Activated CD8-positive, alpha-beta memory T cell treated with anti-CD3 and anti-CD28 coated beads for 36 hours (primary cell): ENCODE measurements around the gene MYO5B. TPM values are rescaled to one million over a fixed set of nuclear protein-coding genes. Genes with fewer than 3 reads are reported as not detected.

Experiments
- CTCF ChIA-PET: fragments of 350-600 bp; sonication (Branson Sonifier 250); formaldehyde crosslinking; loops from one replicate; lab custom pipeline; 2021; ENCODE audit warnings: antibody characterized with exemption; lab: Charles Lee
- POLR2A ChIA-PET: fragments of 350-600 bp; sonication (Branson Sonifier 250); formaldehyde crosslinking; loops from one replicate; lab custom pipeline; 2021; ENCODE audit warnings: antibody characterized with exemption; lab: Charles Lee
- total RNA-seq, 2 experiments: library from RNA; stranded (reverse); gene quantifications; one replicate each; pipeline ENCODE4 v1.2.3, GENCODE V29; 2021

MYO5B gene
- total RNA-seq, 2 experiments from 2014 or later = not detected

DNA sequence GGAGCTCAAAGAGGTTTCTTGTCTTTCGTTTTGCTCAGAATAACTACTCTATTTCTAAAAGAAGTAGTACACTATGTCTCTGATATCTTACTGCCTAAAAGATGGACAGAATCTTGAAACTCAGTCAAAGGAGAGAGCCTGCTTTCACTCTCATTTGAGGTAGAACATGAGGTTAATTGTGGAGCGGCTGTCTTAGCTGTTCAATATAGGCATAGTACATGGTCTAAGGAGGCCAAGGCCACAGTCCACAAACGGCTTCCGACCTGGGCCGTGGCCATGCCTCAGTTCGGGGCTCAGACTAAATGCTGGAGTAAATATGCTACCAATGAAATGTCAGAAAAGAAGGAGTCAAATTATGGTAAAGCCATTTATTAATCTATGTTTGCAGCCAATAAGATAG lies 195.8 kb downstream of the MYO5B start:
- CTCF ChIA-PET = no interaction called here
- POLR2A ChIA-PET = no interaction called here

DNA sequence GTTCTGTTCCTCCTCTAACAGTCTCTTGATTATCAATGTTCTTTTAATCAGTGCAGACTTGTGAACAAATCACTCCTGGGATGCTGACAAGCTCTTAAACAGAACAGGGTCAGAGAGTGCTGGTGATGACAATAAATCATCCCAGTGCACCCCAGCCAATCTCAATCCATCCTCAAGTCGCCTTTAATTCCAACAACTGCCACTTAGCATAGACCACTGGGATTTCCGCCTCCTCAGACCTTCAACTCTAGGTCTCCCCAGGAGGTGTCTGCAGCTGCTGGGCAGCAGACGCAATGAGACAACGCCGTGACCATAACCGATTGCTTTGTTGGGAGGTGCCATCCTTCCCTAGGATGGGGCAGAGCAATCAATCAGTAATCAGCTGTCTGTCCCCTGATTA lies 197.4 kb downstream of the MYO5B start:
- CTCF ChIA-PET = no interaction called here

DNA sequence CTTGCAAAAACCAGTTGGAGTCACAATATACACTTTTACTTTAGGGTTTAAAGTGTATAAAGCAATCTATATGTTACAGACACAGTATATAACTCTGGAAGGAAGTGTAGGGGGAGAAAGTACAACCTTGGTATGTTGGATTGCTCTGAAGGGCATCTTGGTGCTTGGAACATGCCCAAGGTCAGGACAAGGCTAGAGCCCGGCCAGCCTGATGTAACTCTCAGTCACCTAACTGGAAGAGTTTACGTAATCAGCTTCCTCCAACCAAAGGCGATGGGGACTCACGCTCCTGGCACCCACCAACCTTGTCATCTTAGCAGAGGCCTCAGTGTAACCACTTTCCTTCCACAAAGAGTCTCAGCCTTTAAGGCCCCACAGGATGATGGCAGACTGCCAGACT lies 200.5 kb downstream of the MYO5B start:
- POLR2A ChIA-PET = no interaction called here
- CTCF ChIA-PET = no interaction called here

More for the DNA sequence above, 197.4 kb downstream of the MYO5B start:
- POLR2A ChIA-PET = no interaction called here

DNA sequence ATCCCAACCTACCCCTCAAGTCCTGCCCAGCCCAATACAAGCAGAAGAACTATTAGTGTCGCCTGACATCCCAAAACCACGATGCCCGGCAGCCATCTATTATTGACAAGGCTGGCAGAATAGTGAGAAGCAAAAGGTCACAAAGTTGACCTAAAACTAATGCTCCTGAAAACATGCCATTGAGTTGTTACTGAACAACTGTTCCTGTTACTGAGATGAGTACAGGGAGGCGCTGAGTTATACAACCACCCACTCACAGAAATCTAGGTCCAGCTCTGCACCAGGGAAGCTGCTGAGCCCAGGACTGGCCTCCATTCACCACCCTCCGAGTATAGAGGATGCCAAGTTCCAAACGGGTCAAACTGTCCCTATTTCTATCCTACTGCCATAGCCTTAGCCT lies 201.6 kb downstream of the MYO5B start:
- ChIA-PET CTCF (no interaction called here), POLR2A (no interaction called here)

DNA sequence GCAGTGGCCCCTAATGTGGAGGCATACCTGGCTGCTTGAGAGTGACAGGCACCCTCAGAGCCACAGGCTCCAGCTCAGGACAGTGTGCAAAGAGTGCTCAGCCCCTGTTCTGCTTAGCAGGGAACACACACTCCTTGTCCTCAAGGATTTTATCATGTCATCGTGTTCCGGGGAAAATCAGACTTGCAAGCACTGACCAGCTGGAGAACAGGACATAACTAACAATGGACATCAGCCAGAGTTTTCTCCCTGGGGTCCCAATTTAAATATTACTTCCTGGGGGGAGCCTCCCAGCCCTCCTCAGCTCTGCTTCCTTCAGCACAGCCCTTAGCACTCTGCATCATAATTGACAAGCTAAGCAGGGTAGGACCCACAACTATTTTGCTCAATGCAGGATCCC lies 206.2 kb downstream of the MYO5B start:
- POLR2A ChIA-PET = no interaction called here
- CTCF ChIA-PET = no interaction called here

DNA sequence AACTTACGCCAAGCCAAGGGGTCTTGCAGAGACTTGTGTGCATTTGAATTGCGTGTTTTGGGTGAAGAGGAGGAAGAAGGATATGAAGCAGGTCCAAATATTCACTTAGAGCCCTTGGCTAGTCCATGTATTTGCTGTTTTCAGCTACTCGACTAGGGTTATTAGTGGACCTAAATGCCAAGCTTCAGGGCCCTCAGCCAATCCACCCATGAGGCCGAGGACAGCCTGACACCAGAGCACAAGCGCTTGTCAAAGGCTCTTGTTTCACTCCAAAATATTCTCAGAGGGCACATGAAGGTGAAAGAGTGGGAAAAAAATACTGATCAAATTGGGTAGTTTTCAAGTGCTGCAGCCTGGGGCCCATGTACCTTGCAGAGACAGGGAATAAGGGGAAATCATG lies 206.8 kb downstream of the MYO5B start:
- CTCF ChIA-PET = no interaction called here
- POLR2A ChIA-PET = no interaction called here

DNA sequence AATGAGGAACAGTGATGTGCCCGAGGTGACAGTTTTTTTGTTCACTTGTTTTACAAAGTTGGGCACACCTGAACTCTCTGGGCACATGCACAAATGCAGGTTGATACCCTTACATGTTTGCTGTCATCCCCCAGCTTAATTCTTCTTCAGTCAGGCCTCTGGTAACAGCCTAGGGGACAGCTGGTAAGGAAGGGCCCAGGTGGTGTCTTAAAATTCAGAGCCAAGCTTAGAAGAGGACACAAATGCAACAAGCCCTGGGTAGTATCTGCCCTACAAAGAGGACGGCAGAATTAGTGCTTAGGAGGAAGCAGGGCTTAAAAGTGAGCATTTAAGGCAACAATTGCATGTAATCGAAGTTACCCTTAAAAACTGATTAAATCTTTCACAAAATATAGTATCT lies 209.7 kb downstream of the MYO5B start:
- ChIA-PET POLR2A (no interaction called here), CTCF (no interaction called here)

DNA sequence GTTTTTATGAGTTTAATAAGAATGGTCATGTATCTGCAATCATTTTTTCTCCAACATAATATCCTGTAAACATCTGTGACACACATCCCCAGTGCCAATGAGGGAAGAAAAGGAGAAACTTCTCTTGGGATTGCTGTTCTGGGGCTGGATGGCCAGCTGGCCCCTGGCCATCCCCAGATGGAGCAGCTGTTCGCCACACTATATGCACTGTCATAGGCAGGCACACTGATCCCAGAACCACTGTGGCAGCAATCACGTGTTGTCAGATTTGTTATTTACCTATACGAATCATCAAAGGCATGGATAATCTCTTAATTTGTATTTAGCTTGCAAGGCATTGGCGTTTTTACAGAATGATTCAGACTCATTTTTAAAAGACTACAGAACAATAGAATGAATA lies 214.1 kb downstream of the MYO5B start:
- POLR2A ChIA-PET = no interaction called here
- CTCF ChIA-PET = no interaction called here

DNA sequence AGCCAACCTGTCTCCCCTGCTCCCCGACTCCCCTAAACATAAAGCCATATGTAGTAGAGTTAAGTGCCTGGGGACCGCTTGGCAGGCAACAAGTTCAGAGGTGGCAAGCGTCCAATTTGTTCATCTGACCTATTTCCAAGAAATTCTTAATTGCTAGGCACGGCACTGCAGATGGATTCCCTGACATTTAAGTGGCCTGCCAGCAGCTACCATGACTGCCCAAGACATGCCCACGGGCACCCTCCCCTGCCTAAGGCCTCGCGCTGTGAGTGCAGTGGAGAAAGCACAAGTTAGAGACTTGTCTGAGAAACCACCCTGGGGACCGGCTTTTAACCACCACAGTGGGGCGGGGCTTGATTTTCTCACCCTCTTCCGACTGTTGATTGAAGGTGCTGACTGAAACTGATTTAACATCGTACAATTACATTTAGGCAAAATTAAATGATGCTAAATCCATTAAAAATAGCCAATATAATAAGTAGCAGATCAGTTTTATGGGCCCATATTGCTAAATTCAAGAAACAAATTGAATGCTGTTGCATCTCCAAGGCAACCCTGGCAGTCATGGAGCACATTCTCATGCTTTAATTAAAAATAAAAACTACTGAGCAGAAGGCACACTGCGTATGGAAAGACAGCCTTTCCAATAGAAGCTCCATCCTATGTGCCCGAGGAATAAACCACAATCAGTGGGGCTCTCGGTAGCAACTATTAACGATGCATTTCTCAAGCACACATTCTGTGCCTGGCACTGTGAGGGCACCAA lies 218.0 kb downstream of the MYO5B start:
- POLR2A ChIA-PET = no interaction called here
- CTCF ChIA-PET = no interaction called here

DNA sequence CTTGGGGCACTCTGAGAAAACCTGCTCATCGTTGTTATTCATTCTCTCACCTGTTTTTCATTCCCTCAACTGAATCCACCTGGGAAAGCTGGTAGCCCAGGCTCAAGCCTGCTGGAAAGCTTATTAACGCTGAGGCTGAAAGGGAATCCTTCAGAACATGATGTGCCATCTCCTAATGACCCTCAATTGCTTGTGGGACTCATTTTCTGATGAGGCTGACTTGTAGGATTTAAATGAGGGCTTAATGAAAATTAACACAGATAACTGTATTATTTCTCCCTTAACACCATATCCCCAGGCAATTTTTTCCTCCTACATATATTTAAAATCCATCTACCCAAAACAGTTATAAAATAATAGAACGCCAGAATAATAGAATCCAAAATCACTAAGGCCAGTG lies 218.9 kb downstream of the MYO5B start:
- POLR2A ChIA-PET = no interaction called here
- CTCF ChIA-PET = no interaction called here

DNA sequence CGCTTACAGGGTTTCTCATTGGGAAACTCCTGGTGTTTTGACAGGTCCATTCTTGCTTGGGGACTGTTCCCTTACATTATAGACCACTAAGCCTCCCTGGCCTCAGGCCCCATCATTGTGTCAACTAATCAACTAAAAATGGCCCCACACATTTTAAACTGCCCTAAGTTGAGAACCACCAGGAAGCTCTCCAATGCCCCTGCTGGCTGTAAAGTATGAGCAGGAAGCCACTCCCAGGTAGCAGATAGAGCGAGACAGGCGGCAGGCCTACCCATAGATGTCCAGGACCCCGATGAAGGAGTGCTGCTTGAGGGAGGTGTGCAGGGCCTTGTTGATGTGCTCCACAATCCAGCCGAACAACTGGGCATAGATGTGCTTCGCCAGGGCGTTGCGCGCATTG lies 220.9 kb downstream of the MYO5B start:
- ChIA-PET POLR2A (no interaction called here), CTCF (no interaction called here)

DNA sequence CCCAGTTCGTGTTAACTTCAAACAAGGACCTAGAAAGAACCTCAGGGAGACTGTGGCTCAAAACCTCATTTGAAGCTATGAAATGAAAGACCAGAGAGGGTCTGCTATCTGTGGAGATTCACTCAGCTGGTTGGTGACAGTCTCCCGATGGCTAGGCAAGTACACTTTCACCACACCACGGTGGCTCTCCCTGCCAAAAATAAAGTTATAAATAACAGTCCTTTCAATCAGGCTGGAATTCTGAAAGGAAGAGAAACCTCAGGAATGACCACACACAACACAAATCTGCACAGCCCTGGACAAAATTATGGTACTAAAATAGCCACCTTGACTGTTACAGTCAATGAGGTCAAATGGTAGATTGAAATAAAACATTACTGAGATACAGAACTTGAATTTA lies 221.4 kb downstream of the MYO5B start:
- ChIA-PET POLR2A (no interaction called here), CTCF (no interaction called here)

DNA sequence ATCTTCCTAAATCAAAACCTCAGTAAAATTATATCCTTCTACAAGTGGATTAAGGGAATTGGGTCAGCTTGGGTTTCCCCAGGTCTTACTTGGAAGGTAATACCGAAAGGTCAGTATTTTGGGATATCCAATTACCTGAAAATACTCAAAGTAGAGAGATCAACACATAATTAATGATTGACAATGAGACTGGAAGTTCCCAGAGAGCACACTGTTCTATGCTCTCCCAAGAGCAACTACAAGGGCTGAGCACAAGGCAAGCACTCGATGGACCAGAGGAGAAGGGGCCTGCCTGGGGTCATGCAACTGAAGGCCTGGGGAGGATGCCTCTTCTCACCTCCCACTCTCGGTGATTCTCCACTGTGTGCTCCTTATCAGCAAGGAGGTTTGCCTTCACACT lies 222.4 kb downstream of the MYO5B start:
- POLR2A ChIA-PET = no interaction called here
- CTCF ChIA-PET = no interaction called here

DNA sequence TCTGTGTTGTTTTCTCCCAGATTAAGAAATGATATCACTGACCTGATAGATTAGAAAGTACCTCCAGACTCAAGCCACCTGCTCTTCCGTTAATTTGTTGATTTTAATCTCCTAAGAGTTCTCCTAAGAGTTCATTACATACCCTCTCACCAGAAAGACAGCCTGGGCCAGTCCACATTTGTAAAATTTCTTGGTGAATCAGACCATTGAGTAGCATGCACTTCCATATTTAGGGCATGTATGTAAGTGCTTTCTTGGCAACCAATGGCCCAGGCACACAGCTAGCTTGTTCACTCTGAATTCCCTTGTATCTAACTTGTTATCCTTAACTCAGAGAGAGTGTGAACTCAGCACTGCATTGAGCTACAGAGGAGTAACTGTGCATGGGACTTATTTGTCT lies 223.5 kb downstream of the MYO5B start:
- POLR2A ChIA-PET = no interaction called here
- CTCF ChIA-PET = no interaction called here

DNA sequence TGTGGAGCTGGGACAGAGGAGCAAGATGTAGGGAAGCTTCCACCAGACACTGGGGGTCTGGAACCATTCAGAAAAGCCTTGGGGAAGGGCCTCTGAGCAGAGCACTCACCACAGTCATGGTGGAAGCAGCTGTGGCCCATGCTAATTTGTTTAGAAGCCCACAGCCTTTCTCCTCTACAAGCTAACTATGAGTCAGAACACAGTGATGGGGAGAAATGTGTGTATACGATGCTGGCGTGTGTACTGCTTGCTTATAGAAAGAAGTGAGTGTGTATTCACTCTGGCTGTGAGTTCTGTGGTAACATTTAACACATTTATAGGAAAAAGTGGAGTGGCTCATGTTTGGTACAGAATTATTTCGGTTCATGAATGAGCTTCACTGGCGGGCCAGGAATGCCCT lies 224.6 kb downstream of the MYO5B start:
- POLR2A ChIA-PET = no interaction called here
- CTCF ChIA-PET = no interaction called here

DNA sequence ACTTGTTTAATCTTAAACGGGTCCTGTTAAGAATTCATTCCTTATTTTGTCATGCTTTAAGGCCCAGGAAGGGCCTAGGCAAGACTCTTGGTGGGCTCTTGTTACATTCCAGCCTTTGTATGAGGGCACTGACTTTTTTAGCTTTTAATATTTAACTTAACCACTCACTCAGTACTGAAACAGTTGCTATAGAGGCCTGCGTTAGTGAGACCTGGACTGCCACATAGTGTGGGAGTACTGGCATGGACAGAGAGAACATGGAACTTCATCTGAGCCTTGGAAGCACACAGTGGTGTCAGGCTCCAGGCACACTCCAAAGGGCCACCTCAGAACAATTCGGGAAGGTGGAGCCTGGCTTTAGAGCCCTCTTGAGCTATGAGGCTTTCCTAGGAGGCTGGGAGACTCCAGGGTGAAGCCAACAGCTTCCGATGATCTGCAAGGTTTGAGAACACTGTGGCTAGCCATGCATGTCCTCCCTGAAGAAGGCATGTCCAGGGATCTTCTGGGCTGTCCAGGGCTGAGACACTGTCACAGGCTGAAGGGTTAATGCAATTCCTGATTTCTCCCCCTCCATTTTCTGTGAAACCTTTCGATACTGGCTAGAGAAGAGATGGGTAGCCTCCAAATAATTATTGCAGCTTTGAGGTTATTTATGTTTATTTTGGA lies 226.2 kb downstream of the MYO5B start:
- ChIA-PET CTCF (no interaction called here), POLR2A (no interaction called here)

DNA sequence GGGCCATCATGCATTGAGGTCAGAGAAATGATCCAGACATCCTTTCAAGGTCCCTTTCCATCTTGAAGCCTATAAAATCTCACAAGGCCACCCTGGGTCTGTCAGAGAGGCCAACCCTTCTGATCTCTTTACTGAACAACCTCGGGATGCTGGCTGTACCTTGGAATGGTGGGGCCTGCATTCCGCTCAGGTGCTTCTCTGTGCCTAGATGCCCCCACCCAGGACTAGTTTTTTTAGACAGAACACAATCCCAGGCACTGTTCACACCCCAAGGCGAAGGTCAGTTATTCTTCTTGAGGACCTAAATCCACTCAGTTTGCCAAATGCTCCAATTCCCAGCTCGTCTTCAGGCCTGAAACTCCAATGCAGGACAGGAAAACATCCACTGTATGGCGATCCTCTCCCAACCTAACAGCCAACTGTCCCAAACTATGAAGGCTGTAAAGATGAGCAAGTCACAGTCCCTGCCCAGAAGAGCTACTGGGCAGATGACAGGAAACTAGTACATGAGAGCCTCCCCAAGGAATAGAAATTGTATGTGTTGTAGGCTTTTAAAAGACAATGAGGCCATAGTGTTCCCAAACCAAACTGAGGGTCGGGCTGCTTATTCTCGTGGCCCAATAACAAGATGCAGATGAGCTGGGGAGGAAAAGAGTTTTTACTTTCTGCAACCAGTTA lies 227.2 kb downstream of the MYO5B start:
- CTCF ChIA-PET = no interaction called here
- POLR2A ChIA-PET = no interaction called here

DNA sequence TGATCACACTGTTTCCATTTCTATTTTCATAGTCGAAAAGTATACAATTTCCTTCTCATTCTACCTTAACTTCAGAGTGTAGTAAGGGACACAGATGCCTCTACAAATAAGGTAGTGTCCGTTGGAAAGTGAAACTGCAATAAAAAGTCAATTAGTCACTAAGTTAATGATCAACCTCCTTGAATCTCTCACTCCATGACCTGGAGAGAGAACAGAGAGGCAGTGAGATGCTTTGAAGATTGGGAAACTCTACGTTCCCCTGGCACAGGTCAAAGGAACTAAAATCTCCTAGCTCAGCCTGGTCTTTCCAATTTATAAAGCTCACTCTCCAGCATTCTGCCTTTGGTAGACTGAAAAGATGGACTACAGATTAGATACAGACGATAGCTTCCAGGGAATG lies 227.8 kb downstream of the MYO5B start:
- CTCF ChIA-PET = no interaction called here
- POLR2A ChIA-PET = no interaction called here

DNA sequence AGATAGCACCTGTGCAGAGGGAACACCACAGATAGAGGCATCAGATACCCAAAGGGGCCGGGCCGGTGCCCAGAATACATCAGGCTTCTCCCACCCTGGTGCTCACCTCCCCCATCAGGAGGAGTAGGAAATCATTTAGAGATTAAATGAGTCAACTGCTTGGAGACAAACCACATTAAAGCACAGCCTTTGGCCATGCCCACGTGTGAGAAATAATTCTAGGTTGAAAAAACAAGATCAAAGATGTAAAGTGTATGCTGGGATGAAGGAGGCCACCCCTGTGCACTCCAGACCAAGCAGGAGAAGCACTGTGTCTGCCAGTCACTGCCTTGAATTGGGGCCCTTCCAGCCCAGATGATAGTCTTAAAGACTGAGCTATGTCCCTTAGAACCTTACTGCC lies 228.9 kb downstream of the MYO5B start:
- POLR2A ChIA-PET = no interaction called here

DNA sequence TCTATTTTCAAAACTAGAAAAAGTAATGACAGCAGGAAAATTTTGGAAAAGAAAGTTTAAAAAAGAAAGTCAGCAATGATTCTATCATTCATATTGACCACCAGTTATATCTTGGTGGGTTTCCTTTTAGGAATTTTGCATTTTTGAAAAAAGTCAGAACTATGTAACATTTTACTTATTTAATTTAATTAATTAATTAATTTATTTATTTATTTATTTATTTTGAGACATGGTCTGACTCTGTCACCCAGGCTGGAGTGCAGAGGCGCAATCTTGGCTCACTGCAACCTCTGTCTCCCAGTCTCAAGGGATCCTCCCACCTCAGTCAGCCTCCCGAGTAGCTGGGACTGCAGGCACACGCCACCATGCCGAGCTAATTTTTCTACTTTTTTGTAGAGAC lies 231.7 kb downstream of the MYO5B start:
- CTCF ChIA-PET = no interaction called here
- POLR2A ChIA-PET = no interaction called here

More for the DNA sequence above, 228.9 kb downstream of the MYO5B start:
- CTCF ChIA-PET = no interaction called here

DNA sequence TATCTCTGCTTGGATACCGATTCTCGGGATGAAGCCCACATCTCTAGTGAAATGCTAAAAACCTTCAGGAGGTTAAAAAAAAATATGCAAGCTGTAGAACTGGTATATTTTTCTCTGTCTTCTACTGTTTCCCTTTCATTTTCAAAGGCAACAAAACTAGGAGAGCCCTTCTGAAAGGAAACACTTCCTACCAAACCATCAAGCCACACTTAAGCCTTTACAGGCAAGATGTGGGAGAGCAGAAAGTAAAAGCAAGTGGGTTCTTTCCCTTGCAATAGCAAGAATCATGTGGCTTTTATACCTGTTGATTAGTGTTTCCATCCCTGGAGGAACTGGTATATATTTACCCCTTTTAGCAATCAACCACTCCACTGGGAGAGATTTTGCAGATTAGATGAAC lies 233.7 kb downstream of the MYO5B start:
- POLR2A ChIA-PET = no interaction called here
- CTCF ChIA-PET = no interaction called here
